Astrocyte of the hippocampus (primary cell): ENCODE data around the gene DIPK2A.

Source experiments
- DNase-seq: peaks from one replicate; pipeline ENCODE4 v3.0.0; 2011; ENCODE audit warnings: low read depth, low spot score

The DIPK2A gene, protein sequence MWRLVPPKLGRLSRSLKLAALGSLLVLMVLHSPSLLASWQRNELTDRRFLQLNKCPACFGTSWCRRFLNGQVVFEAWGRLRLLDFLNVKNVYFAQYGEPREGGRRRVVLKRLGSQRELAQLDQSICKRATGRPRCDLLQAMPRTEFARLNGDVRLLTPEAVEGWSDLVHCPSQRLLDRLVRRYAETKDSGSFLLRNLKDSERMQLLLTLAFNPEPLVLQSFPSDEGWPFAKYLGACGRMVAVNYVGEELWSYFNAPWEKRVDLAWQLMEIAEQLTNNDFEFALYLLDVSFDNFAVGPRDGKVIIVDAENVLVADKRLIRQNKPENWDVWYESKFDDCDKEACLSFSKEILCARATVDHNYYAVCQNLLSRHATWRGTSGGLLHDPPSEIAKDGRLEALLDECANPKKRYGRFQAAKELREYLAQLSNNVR

DNA sequence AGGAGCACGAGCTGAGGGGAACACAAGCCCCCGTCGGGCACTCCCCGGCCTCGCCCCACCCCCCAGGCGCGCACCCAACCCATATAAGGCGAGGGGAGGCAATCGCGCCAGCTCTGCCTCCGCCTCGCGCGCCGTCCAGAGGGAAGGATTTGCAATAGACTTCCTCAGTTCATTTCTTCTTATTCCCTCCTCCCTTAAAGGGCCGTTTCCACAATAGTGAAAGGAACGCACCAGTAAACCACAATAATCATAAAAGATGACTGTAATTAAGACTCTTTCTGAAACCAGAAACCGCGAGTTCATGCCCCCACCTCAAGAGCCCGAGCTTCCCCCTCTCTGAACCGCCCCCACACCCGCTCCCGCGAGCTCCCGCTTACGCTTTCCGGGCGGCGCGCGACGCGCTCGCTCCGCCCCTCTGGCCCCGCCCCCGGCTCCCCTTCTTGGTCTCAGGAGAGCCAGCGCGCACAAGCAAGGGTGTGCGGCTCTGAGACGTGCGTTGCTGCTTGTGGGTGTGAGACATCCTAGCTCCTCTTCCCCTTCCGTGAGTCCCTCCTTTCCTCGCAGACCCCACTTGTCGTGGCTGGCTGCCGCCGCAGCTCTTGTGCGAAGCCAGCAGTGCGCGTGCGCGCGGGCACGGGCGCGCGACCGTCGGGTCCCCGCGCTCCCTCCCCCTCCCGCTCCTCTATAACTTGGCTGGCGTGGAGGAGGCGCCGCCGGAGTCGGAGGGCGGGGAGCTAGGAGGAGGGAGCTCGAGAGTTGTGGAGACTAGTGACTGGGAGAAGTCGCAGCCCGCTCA, at the start of gene DIPK2A:
DIPK2A (plus strand) TSS at position 465 of the 796 bp plus-strand sequence. CDS start 510 bp downstream, outside the sequence.
- peak; percentile 98 for DNase-seq

DNA sequence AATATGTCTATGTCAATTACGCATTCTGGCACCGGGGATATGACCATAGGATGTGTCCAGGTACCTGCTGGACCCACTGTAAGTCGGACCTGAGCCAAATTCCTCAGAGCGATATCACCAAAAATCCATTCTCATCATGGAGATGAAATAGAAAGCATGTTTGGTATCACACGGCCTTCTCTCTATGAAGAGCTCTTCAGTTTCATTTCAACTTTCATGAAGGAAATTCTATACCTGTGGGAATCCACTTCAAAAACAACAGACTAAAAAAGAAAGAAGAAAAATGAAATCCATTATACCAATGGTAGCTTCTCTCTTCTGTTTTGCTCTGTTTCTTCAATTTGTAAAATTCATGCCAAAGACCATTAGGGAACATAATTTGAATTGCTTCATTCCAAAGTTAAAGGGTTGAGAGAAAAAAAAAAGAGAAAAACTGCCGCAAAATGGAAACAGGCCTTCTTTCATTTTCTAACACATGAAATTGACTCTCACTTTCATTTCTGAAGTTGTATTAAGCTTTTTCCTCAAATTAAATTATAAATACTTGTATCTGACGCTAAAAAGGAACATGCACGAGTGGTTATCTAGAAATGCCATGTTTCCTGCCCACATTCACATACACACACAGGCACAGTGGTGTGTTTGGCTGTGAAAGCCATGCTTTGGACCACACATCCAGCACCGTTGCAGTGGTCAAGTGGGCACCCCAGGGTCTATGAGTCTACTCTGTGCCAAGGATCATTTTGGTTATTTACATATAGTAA, 46.9 kb upstream of the DIPK2A start:
- no peak for DNase-seq

DNA sequence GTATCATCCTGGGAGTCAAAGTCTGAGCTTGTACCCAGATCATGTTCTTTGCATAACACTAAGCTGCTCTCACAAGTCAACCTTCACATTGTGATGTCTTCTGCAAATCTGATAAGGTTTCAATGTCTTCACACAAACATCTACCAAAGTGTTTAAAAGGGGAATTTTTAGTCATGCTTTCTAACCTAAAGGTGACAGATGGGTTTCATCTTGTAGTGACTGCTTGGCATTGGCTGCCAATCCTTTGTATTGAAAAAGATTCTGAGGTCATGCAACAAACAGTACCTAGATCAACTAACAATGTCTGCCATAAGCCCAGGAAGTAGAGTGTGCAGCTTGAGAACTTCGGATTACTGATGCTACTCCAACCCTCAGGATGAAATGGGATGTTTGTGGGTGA, 43.6 kb upstream of the DIPK2A start:
- DNase-seq, result no peak

DNA sequence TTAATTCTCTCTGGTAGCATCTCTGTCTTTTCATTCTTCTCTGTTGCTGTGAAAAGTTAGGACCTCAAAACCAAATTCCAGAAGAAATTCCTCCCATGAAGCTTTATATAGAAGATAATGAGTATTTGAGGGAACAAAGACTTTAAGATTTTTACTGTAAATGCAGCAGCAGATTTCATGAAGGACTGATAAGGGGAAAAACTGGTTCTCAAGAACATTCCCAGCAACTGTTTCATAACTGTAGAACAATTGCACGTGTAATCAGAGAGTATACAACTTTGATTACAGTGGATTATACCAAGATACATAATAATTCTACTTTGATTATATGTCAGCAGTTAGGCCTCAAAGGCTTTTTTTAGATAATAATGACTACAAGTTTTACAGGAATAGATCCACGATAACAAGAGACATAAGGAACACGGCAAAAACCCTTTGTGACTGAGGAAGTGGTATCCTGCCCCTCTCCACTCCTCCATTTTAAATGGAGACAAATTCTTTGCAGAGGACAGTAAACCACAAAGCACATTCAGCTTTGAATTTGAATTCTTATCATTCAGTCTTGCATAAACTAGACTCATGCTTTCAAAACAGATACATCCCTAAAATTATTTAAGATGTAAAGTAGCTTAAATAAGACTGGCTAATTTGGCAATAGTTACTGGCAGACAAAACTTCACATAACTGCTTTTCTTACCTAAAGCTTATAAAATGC, 42.9 kb upstream of the DIPK2A start:
- DNase-seq, result no peak

DNA sequence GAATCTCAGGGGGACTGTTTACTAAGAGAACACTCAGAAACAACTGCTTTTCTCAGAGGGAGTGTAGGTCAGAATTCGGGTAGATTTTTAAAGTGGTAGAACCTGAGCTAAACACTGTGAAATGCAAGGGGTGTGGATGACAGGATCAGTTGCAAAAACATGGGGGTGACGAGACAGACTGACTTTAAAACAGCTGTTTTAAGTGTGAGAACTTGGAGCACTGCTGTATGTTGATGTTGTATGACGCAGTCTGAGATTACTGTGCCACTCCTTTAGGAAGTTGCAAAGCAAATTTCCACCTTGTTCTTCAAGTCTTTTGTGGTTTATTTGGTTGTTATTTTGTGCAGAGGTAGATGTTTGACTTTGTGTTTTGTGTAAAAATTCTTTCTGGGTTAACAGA, 36.8 kb upstream of the DIPK2A start:
- DNase-seq, result no peak

DNA sequence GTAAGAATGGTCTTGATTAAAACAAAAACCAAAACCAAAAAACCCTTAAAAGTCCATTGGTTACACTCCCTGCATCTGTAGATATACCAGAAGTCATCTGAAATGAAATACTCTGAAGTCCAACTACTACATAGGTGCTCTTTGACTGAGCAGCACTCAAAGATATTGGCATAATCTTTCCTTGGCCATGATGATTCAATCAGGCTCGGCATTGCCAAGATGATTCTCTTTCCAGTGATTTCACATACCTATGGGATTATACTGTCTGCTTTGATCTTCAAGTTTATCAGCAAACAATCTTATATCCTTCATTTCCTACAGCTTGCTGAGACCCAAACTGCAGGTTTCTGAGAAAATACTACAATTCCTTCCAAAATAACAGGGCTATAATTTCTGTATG, 35.9 kb upstream of the DIPK2A start:
- DNase-seq, result no peak

DNA sequence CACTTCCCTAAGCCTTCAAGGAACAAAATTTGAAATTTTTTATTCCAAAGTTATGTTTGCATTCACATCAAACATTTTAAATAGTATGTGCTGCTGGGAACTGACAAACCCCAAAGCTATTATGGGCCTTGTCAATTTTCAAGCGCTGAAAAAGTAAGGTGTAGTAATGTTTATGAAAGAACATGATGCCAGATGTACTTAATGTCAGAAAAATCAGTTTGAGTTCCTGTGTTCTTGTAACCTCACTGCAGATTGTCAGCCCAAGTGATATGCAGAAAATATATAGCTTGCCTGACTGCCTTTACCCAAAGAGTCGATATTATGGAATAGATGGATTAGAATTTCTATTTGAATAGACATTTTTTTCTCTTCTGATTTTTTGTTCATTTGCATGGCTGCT, 20.8 kb upstream of the DIPK2A start:
- DNase-seq, result no peak

DNA sequence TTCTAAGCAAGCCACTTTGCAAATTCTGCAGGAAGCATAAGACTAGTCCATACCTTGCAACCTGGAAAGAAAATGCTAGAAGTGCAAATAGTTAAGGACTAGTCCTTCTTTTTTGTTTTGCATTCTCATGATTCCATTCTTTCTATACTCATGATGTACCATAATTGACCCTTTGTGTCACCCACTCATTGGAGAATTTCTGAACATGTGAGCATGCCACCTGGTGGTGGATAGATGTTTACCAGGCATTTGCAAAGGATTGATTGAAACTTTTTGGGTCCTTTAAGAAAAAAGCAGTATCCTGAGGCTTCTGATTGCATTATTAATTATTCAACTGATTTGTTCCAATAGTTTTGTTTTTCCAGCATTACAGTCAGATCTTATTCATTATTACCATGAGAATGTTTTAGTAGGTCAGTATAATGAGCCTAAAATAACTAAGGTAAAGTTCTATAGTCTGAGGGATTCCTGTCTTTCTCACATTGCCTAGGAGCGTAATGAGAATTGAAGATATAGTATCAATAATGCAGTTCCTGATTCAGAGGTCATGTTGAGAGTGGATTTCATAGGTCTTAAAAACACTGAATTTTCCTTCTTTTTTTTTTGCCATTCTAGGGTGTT, 20.2 kb upstream of the DIPK2A start:
- DNase-seq, result peak; percentile 52

DNA sequence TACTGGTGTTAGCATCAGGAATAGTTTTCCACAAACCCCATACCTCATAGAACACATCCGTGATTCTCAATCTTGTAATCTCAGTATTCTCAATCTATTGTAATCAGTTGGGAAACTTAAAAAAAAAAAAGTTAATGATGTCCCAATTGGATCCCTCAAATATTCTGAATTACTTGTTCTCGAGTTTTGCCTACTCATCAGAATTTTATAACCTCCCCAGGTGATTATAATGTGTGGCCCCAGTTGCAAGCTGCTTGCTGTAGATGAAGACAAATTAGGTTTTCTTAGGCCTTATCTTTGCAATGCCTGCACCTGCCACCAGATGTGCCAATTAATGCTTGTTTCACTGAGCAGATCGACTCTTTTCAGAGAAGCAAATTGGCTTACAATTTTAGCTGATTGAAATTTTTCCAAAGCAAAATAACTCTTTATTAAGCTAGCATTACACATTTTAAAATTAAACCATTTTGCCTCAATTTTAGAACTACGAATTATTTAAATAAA, 19.0 kb upstream of the DIPK2A start:
- no peak for DNase-seq

DNA sequence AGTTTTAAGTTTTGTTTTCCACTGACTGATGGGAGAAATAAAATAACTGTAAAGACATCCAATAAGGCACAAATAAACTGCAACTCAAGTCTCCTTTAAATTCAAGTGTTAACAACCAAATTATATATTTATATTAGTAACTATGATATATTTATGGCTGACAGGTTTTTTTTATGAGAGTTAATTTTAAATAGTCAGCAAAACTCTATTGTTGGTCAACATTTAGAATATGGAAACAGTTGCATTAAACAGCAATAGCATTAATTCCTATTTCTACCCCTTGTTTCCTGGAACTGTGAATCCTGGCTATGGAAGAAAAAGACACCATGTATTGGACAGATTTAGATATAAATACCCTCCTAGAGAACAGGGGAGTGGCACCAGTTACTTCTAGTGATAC, 16.5 kb upstream of the DIPK2A start:
- no peak for DNase-seq

DNA sequence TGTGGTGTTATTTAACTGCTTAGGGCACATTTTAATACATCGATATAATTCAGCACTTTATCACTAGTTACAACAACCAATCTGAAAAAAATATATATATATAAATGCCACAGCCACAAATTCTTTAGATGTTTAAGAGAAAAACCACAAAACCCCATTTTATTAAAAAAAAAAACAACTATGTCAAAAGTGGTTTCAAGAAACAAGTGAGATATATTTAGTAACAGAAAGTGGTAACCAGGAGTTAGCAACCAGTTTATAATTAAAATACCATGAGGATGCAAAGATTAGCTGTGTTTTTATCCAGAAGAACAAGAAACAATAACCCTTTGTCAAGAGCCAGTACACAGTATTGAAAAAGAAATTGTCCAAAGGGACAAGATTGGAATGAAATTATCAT, 14.8 kb upstream of the DIPK2A start:
- DNase-seq, result no peak

DNA sequence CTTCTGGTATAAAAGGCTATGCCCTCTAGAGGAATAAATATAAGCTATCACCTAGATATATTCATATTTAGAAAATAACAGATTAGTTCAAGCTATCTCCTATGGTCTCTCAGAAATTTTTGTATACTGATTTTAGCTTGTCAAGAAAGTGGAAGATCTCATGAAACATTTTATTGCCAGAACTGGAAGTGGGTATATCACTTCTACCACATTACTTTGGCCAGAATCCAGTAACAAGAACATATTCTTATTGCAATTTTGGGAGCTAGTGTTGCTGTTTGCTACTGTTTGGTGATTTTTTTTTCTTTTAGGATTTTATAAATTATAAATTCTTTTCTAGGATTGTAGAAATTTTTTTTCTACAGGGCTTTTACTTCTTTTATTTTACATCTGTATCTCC, 14.2 kb upstream of the DIPK2A start:
- DNase-seq, result no peak

DNA sequence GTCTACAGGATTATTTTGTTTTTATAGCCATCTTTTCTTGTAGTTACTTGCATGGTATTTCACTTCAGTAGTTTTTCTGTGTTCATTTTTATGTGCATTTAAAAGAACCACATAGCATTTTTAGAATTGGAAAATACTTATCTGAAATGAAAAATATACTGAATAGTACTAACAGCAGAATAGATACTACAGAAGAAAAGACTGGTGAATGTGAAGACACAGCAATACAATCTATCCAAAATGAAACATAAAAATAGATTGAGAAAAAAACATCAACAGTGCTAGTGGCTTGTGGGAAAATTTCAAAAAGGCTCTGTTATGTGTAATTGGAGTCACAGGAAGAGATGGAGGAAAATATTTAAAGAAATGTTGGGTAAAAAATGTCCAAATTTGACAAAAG, 12.7 kb upstream of the DIPK2A start:
- no peak for DNase-seq

DNA sequence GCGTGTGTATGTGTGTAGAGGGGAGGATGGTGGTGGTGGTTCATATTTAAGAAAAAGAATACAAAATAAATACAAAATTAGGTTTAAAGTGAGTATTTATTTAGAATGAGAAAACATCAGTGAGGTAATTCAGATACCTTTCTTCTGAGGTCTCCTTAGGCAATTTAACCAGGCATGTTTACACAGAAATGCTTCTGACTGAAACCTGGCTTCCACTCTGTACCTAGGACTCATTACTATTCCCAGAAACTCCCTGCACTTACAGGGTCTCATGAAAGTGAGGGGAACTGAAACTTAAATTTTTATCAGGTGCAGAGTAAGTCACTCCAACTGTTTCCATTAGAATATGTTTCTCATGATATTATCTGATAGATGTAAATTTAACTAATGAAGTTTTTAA, 10.3 kb upstream of the DIPK2A start:
- no peak for DNase-seq

DNA sequence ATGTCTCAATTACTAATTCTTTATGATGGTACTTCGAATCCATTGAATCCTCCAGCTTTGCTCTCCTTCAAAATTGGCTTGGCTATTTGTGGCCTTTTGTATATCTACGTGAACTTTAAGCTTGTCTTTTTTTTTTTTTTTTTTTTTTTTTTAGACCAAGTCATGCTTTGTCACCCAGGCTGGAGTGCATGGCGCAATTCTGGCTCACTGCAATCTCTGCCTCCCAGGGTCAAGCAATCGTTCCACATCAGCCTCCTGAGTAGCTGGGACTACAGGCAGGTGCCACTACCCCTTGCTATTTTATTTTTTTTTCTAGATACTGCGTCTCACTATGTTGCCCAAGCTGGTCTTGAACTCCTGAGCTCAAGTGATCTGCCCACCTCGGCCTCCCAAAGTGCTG, 7.7 kb upstream of the DIPK2A start:
- no peak for DNase-seq

DNA sequence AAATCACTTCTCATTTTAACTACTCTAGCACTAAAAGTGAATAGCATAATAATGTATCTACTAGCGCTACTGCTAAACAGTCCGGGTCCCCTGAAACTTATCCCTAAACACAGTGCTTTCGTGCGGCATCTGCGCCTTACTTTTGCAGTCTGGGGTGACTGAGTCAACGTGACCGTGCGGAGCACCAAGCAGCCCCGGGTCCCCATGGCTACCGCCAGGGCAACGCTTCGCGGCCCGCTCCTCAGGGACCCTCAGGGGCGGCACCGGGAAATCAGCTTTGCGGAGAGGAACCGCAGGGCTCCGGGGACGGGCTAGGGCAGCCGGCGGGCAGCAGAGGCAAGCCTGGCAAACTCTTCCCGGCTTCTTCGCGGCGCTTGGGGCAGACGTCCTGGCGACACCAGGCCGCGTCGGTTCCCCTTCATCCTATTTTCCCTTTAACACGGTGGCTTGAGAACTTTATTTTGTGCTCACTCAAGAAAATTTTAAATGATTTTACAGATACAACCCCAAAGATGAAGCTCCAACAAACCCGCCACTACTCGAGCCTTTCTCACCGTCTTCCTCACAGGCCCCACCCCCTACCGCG, 757 bp upstream of the DIPK2A start:
- DNase-seq, result no peak

DNA sequence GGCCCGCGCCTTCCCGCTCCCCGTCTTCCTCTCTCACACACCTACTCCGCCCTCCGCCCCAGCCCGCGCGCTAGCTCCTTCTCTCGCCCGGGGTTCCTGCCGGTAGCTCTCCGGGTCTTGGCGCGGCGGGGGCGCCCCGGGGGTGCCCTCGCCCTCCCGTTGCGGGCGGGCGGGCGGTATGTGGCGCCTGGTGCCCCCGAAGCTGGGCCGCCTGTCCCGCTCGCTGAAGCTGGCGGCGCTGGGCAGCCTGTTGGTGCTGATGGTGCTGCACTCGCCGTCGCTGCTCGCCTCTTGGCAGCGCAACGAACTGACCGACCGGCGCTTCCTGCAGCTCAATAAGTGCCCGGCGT, 507 bp downstream of the DIPK2A start:
- peak; percentile 90 for DNase-seq

DNA sequence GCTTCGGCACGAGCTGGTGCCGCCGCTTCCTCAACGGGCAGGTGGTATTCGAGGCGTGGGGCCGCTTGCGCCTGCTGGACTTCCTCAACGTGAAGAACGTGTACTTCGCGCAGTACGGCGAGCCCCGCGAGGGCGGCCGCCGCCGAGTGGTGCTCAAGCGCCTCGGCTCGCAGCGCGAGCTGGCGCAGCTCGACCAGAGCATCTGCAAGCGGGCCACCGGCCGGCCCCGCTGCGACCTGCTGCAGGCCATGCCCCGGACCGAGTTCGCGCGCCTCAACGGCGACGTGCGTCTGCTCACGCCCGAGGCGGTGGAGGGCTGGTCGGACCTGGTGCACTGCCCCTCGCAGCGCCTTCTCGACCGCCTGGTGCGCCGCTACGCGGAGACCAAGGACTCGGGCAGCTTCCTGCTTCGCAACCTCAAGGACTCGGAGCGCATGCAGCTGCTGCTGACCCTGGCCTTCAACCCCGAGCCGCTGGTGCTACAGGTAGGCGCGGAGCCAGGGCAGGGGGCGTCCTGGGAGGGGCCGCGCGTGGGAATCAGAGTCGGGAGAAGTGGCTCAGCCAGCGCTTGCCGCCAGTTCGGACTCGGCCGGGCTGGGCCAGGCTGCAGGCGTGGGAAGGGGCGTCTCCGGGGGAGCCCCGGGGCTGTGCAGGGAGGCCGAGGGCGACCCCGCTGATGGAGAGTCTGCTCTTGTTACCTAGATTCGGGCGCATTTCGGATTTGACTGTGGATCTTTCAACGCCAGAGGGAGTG, 1.1 kb downstream of the DIPK2A start:
- DNase-seq, result no peak

DNA sequence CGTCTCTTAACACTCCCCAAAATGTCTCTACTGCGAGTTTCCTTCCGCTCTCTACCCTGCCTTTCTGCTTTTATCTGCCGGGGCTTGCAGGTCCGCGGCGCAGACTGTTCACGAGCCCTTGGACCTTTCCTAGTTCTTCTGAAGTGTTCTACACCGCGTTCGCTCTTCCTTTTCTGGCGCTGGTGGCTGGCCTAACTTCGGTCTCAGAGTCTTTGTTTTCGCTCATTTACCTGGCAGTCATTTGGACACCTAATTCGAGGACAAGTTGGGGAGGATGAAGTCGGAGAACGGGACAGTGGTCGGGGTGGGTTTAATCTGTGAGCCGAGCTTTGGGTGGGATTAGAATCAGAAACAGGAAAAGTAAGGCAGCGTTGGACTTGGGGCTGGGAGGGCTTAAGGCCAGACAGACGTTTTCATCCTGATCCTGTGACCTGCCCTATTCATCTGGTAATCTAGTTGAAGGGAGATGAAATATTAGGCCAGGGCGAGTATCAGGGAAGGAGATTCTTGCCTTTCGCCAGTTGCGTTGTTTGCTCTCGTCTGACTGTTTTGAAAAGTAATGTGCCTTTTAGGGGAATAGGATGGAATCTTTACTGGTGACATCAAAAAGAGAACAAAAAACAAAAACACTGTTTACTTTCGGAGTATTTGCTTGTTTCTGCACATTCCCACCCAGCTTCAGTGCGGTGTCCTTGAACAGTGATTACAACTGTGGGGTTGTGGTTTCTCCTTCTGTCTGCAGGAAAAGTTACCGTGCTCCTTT, 1.8 kb downstream of the DIPK2A start:
- peak; percentile 87 for DNase-seq
